Psoas muscle (tissue), 8 donors: ENCODE data around the gene SPTB. TPM values are rescaled to one million over a fixed set of nuclear protein-coding genes. Genes with fewer than 3 reads are reported as not detected.
A peak's percentile ranks its signal among the peaks of the same experiment; 100 is the strongest.

ENCODE experiments used
- ATAC-seq, 4 donors: fragments of 200-7000 bp; cut with Tn5 transposase; one replicate each; pipeline ENCODE4 v1.9.1; 2020; ENCODE audit warnings: moderate library complexity in 3 of 4, mild to moderate bottlenecking in 2 of 4
- DNase-seq, 2 donors: peaks; one replicate each; pipeline ENCODE4 v3.0.0-alpha.2; 2020
- H3K27ac ChIP-seq: fragments of 200-600 bp; one replicate; pipeline ENCODE4 v1.8.0; 2022
- H3K27me3 ChIP-seq, 3 donors: fragments of 200-600 bp in 1 of 3; one replicate each; pipeline versions ENCODE4 v1.6.1 to v1.8.0; 2013 to 2022; ENCODE audit warnings: low read length in 2 of 3, mild to moderate bottlenecking in 2 of 3, moderate library complexity in 1 of 3; ENCODE audit not compliant: insufficient read depth in 3 of 3
- H3K36me3 ChIP-seq, 2 donors: fragments of 200-600 bp in 1 of 2; one replicate each; pipeline versions ENCODE4 v1.6.1 to v1.8.0; 2013 to 2022; ENCODE audit warnings: low read depth in 1 of 2, mild to moderate bottlenecking in 1 of 2, moderate library complexity in 1 of 2; ENCODE audit not compliant: insufficient read depth in 1 of 2
- H3K4me1 ChIP-seq: fragments of 200-600 bp; one replicate; pipeline ENCODE4 v1.8.0; 2022
- H3K4me3 ChIP-seq: fragments of 200-600 bp; one replicate; pipeline ENCODE4 v1.8.0; 2022; ENCODE audit warnings: mild to moderate bottlenecking
- H3K9me3 ChIP-seq: fragments of 200-600 bp; one replicate; pipeline ENCODE4 v1.8.0; 2022
- WGBS, 3 donors: extraction: QIAGEN DNeasy Blood & Tissue Kit; methylation state at CpG; one replicate each; pipeline versions ENCODE4 v1.1.6 to v1.1.7; 2013; 5-methylcytosine and 5-hydroxymethylcytosine counted together
- intact Hi-C, 2 donors: fragments of 100-400 bp; cut with DNase I; formaldehyde crosslinking; loops; one replicate each; pipeline versions ENCODE4 v1.11.0 to v1.14.2; 2022
- polyA plus RNA-seq, 3 donors: library from polyadenylated mRNA; stranded (reverse); fragments of 200-250 nt; gene quantifications; one replicate each; pipeline ENCODE4 v1.2.3, GENCODE V29; 2013
- total RNA-seq, 4 donors: library from RNA; stranded (reverse); fragmentation: NEBNext Ultra II Directional in 2 of 4; extraction: Animal tissue kit (Norgen Biotek cat#: 25700) in 2 of 4; gene quantifications; one replicate each; pipeline versions ENCODE4 v1.2.1 to v1.2.4, GENCODE V29; 2021 to 2023
- TF ChIP-seq, protein P1 (sequence below): fragments of 200-600 bp; IDR thresholded peaks from one replicate; pipeline ENCODE4 v1.8.0; 2022; ENCODE audit warnings: antibody characterized with exemption
- donor health status: healthy with polysubstance abuse.
- donor health status: DM: no; HTN: no; CAD: no; lungs with moderate emphysema.
- donor health status: Bipolar disorder and iron deficiency.
- donor health status: healthy.
- donor health status: DM: yes; HTN: yes; CAD: no.
- donor health status: DM: no; HTN: no; CAD: no.
- donor health status: DM: no; HTN: no; CAD: no.
- donor health status: DM: yes; HTN: yes; CAD: no.

Gene SPTB
- total and polyA plus RNA-seq, 7 donors, result 43.4 to 540 (median 374) TPM

DNA sequence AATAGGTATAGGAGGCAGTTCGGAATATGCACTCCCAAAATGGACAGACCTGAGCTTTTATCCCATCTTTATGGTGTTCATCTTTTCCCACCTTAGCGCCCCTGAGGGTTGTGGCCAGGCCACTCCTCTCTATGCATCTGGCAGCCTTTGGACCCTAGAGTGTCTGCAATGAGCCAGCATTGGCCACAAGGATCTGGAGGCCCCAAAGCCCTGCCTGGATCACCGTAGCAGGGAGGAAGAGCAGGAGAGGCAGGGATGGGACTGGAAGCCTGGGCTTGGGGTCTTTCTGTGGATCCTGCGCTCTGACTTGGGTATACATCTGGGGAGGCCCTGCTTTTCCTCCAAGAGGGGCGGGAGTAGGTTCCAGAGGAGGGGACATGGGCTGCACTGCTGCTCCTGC, 123.0 kb downstream of the SPTB start:
- DNase-seq (peak in 1 of 2 donors; percentile 15), ATAC-seq (no peak)
- intact Hi-C loops, result no loop called here
- Histone ChIP-seq H3K4me1 (peaks cover 45% of the 10 kb centered on the region), H3K36me3 (peaks cover 0 to 51% of the 10 kb centered on the region in 2 donors), H3K9me3 (no peaks in the 10 kb centered on the region), H3K27ac (peak overlapping the region; percentile 56), H3K27me3 (no peaks in the 10 kb centered on the region), H3K4me3 (no peak overlapping the region)
- TF ChIP-seq, protein P1, sequence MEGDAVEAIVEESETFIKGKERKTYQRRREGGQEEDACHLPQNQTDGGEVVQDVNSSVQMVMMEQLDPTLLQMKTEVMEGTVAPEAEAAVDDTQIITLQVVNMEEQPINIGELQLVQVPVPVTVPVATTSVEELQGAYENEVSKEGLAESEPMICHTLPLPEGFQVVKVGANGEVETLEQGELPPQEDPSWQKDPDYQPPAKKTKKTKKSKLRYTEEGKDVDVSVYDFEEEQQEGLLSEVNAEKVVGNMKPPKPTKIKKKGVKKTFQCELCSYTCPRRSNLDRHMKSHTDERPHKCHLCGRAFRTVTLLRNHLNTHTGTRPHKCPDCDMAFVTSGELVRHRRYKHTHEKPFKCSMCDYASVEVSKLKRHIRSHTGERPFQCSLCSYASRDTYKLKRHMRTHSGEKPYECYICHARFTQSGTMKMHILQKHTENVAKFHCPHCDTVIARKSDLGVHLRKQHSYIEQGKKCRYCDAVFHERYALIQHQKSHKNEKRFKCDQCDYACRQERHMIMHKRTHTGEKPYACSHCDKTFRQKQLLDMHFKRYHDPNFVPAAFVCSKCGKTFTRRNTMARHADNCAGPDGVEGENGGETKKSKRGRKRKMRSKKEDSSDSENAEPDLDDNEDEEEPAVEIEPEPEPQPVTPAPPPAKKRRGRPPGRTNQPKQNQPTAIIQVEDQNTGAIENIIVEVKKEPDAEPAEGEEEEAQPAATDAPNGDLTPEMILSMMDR, result no peak
- 90 to 95% (median 92%) methylated on average over 5 of the region's 5 CpGs for WGBS, 3 donors

DNA sequence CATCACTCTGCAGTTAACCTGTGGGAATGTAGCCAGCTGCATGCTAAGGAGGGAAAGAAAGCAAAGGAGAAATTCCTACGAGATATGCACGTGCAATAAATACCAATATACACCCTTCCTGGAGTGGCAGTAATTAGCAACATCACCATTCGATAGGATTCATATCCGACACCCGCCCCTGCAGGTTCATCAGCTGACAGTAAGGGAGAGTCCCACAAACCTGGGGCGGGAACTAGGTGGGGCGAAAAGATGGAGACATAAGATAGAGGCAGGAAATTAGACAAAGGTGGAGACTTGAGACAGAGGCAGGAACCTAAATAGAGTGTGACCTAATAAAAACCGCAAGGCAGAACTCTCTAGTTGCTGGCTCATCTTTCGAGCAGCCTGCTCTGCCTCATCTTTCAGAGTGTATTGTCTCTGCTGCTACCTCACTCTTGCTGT, 123.9 kb downstream of the SPTB start:
- intact Hi-C loops, result no loop called here
- H3K9me3 ChIP-seq, result no peaks in the 10 kb centered on the region
- no peak overlapping the region for H3K4me3 ChIP-seq
- DNase-seq, result no peak
- ATAC-seq, result peak; percentile 8 to 61 (median 40)
- H3K27me3 ChIP-seq, result no peaks in the 10 kb centered on the region
- WGBS, 3 donors, result 68 to 74% (median 71%) methylated on average over 9 of the region's 9 CpGs
- TF ChIP-seq, protein P1, result no peak
- peak overlapping the region; percentile 56 for H3K27ac ChIP-seq
- H3K36me3 ChIP-seq, result peaks cover 0 to 52% of the 10 kb centered on the region in 2 donors
- peaks cover 38% of the 10 kb centered on the region for H3K4me1 ChIP-seq

DNA sequence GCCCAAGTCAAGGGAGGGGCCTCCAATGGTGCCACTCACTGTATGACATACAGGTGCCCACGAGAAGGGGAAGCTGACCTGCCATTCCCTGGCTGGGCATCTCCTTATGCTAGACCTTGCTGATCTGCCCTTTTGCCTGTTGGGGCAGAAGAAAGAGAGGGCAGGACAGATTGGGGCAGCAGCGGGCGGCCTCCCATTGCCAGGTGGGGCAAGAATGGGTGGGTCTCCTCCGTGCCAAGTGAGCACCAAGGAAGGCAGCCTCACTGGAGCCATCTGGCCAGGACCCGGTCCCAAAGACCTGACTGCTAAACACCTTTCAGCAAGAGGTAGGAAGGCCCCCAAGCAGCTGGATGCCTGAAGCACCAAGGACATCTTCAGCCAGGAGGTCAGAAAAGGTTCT, 125.0 kb downstream of the SPTB start:
- intact Hi-C loops, result no loop called here
- no peak overlapping the region for H3K4me3 ChIP-seq
- ATAC-seq, result no peak
- WGBS, 3 donors, result 86 to 92% (median 88%) methylated on average over 5 of the region's 5 CpGs
- H3K27ac ChIP-seq, result peak overlapping the region; percentile 15
- no peak for DNase-seq
- no peaks in the 10 kb centered on the region for H3K27me3 ChIP-seq
- TF ChIP-seq, protein P1, result no peak
- H3K4me1 ChIP-seq, result peaks cover 38% of the 10 kb centered on the region
- H3K9me3 ChIP-seq, result no peaks in the 10 kb centered on the region
- peaks cover 0 to 53% of the 10 kb centered on the region in 2 donors for H3K36me3 ChIP-seq

DNA sequence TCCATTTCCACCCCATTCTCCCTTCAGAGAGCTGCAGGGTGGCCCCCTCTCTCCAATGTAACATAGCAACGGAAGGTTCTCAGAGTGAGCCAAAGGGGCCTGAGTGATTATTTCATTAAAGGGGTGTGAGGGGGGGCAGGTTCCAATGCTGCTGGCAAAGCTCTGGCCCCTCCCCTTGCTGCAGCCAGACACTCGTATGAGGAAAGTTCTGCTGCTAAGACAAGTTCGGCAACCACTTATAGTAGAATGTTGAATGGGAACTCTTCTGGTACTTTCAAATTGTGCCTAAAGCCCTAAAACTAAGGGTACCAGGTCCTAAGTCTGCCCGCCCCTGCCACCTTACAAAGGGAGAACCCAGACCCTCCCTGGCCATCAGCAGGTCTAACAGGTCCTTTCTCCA, 125.7 kb downstream of the SPTB start:
- WGBS, 3 donors, result 86 to 93% (median 89%) methylated on average over 4 of the region's 4 CpGs
- TF ChIP-seq, protein P1, result no peak
- DNase-seq (no peak), ATAC-seq (no peak)
- Histone ChIP-seq H3K27ac (no peak overlapping the region), H3K9me3 (no peaks in the 10 kb centered on the region), H3K36me3 (peaks cover 0 to 54% of the 10 kb centered on the region in 2 donors), H3K27me3 (no peaks in the 10 kb centered on the region), H3K4me1 (peaks cover 33% of the 10 kb centered on the region), H3K4me3 (no peak overlapping the region)
- intact Hi-C loops, result no loop called here

DNA sequence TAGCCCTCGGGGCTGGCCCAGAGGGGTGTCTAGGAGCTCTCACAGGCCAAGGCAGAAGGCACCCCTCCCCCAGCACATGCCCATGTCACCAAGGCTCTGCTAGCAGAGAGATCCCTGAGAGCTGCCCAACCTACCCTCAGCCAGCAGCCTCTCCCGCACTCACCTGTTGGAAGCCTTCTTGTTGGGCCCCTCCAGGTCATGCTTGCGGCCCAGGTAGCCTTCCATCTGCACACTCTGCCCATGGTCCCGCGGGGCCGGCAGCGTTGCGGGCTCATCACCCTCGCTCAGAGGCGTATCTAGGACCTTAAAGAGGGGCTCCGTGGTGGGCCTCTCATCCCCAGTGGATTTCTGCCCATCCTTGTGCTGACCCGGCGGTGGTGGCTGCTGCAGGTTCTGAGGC, 126.3 kb downstream of the SPTB start:
- DNase-seq (no peak), ATAC-seq (no peak)
- TF ChIP-seq, protein P1, result no peak
- H3K27ac ChIP-seq, result no peak overlapping the region
- H3K9me3 ChIP-seq, result no peaks in the 10 kb centered on the region
- H3K36me3 ChIP-seq, result peaks cover 0 to 61% of the 10 kb centered on the region in 2 donors
- H3K27me3 ChIP-seq, result no peaks in the 10 kb centered on the region
- intact Hi-C loops, result no loop called here
- H3K4me1 ChIP-seq, result peaks cover 27% of the 10 kb centered on the region
- no peak overlapping the region for H3K4me3 ChIP-seq
- 89 to 93% (median 91%) methylated on average over 13 of the region's 13 CpGs for WGBS, 3 donors
